CD4-positive, alpha-beta T cell treated with Interleukin-2 at 100 ng/mL for 4 hours (primary cell): ENCODE results near the gene WDR77.

Experiments used
- DNase-seq: peaks from one replicate; pipeline ENCODE4 v3.0.0-alpha.2; 2020; ENCODE audit warnings: low spot score

WDR77 gene

DNA sequence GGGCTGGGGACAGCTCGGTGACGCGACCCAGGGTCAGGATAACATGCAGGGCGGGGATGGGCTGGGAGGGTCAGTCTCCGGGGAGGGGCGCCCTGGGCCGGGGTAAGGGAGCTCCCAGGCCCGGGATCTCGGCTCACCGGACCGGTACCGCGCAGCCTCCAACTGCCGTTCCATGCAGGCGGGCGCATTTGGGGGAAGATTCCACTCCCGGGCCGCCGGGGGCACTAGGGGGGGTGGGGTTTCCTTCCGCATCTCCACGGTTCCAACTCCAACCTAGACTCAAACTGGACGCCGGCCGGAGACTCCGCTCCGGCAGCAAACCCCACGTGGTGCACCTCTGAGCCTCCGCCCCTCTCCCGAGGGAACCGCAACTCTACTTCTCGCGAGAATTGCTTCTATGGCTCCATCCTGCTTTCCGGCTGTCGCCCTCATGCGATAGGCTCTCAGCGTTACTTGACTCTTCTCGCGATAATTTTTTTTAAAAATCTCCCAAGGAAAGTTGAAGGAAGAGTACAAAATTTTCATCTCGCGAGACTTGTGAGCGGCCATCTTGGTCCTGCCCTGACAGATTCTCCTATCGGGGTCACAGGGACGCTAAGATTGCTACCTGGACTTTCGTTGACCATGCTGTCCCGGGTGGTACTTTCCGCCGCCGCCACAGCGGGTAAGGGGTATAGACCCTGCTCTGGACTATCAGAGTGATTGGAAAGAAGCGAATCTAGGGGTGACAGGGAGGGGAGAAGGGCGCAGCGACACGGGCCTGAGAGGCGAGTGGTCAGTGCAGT is at the start of gene WDR77, which contains the start of gene ATP5PB:
Gene WDR77, minus strand, starts transcription at position 339 of the 785 bp plus-strand sequence. Its CDS starts 87 bp downstream, at position 252.
Gene ATP5PB, plus strand, starts transcription at position 547 of the 785 bp plus-strand sequence. Its CDS starts 78 bp downstream, at position 625.
- DNase-seq: peak; percentile 97

DNA sequence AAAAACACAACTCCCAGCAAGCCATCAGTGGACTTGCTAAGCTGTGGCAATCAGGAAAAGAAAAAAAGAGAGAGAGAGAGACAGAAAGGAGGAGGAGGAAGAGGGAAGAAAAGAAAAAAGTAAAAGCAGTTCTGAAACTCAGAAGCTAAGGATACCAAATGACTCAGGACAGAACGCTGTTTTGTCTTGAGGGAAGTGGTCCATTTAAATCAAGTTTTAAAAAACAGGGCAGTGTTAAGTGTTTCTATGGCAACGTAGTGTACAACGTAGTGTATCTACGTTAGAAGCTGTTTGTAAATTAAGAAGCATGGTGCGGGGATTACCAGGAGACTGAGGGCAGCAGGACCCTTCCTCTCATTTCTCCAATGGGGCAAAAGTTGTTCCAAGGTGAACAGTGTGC is 48.5 kb upstream of the WDR77 start:
- DNase-seq: no peak

DNA sequence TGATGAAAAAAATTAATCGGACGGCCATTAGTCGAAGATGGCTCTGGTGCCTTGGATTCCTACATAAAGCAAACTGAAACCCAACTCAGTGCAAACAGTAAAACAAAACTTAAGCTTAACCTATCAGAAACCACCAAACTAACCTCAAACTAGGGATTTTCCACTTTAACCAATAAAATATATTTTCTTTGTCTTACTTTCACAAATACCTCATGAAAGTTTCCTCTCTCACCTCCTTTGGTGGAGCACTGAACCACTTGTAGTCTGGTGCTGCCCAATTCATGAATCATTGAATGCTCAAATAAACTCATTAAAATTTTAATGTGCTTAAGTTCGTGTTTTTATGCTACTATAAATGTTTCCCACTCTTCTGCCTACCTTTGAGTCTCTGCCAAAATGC is 47.3 kb upstream of the WDR77 start:
- DNase-seq: no peak

DNA sequence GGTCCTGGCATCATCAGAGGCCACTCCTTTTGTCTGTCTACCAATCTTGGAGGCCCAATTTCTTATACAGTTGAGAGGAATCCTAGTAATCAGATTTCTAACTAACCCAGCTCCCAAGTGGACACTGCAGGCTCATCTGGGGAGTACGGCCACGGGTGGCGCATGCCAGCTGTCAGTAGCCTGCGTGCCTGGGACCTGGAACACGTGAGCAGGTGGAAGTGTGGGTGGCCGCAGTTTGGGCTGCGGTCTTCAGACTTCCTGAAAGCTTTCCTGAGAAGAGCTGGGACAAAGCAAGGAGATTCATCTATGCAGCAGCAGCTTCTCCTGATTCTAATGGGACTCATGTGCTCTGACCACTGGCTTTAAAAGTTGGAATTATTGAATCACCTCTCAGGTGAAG is 42.0 kb upstream of the WDR77 start:
- DNase-seq: no peak

DNA sequence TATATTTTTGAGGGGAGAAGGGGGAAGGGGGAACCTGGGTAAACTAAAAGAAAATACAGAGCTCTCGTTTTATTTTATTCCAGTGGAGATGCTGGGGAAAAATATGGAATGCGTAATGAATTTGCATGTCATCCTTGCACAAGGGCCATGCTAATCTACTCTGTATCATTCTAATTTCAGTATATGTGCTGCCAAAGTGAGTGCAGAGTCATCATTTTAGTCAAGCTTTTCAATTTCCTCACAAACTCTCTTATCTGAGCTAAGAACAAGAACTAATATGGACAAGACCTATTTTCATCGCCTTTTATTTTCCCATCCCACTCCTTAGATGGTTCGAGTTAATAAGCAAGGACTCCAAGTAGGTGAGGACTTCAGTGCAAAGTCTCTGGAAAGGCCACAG is 41.2 kb upstream of the WDR77 start:
- DNase-seq: no peak

DNA sequence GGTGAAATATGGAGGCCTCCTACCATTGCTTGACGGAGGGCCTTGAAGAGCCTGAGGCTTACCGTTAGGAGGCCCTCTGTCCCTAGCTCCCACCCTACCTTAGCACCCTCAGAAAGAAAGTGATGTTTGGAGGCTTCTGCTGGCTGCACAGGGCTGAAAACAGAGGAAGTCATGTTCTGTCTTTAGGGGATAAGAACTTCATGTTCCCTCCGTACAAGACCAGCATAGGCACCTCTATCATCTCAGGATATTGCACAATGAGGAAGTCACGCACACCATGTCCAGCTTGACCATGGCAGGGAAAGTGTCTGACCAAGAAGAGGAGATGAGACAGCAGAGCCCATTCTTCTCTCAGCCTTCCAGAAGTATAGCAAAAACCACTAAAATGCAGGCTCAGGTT is 40.5 kb upstream of the WDR77 start:
- DNase-seq: no peak

DNA sequence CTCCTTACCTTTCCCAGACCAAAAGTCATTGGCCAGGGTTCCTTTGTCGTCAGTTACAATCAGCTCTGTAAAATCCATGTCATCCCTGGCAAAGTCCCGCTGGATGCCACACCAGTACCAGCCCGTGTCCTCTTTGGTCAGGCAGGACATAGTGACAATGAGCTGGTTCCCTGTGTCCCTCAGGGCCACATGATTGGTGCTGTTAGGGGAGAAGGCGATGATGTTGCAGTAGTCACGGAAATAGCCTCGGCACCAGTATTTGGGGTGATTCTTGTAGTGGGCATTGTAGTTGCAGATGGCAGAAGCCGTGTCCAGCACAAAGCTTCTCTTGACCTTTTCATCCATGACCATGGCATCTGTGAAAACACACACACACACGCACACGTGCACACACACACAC is 39.6 kb upstream of the WDR77 start:
- DNase-seq: no peak

DNA sequence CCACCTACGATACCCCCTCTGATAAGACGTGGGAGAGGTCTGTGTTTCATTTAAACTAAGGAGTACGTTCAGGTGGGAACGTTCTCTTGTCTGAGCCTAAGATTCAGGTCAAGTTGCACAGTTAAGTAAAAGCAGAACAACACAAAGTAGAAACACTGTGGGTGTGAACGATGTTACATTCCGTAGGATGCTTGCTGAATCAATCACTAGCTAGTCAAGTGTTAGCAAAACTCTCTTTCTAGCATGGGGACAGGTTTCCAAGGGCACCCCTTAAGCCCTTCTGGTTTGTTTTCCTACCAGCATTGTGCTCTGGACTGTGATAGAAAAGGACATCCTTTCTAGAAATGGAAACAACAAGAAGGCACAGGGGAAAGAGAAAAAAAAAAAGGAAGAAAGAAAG is 38.1 kb upstream of the WDR77 start:
- no peak for DNase-seq

DNA sequence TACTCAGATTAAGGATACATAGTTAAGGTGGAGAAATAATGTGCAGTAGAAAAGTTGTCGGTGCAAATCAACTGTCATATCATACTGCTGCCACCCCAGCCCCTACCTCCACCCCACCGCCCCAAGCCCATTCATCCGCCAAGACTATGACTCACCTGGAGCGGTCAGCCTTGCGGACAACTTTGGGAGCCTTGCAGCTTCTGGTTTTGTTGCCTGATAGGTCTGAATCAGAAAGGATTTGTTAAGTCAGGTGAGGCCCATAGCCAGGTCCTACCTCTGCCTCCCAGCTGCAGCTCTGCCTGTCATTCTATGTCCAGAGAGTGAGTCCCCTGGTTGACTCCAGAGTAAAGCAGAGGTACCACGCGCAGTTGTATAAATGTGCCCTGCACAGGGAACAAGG is 37.4 kb upstream of the WDR77 start:
- DNase-seq: no peak

DNA sequence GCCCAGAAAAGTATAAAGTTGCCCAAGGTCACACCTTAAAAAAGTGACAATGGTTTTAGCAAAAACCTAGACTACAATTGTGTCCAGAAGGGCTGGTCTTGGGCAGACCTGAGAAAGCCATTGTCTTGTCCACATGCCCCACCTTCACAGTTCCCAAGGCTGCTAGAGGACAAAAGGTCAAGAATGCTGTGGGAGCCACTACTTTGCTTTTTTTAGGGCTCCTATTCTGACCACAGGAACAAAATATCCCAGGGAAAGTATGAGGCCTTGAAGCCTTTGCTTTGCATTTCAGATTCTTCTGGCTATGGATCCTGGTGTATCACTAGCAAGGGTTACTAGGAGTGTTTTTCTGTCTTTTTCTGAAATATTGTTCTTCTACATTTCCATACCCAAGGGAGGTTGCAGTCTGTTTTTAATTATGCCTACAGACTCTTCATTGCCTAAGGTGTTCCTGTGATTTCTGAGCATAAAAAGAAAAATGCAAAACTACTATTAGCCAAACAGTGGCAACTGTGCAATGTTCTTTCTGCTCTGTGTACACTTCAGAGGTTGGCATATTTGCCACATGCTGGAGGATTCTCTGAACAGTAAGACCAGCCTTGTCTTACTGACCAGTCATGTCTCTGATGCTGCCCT is 35.5 kb upstream of the WDR77 start:
- no peak for DNase-seq

DNA sequence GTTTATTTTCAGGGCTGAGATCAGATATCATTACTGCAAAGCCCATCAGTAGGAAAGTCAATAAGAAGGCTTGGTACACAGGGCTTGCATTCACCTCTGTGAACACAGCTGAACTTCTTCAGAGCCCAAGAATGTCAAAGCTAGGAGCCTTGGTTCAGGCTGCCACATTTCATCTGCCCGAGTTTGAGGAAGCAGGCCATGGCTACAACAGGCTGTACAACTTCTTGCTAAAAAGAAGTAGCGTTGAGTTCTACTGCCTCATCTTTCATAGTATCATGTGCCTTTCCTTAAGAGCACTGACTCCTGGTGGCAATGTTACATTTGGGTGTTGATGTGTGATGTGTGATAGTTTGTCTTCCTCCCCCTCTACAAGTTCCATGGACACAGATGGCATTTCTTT is 34.8 kb upstream of the WDR77 start:
- no peak for DNase-seq

DNA sequence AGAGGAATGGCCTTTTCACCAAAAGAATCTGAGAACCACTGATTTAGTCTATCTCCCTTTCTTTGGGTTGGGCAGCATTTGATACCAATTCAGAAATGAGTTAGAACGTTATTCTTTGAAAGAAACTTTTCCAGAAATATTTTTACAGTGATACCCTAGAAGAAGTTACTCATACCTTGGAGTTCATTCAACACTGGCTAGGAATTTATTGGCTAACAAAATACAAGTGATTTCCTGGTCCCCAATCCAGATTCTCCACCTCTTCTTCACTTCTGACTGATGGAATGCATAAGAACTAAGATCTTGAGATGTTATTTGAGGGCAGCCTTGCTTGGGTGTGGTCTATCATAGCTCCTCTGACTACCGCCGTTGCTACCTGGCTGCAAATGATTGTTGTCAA is 34.1 kb upstream of the WDR77 start:
- no peak for DNase-seq

DNA sequence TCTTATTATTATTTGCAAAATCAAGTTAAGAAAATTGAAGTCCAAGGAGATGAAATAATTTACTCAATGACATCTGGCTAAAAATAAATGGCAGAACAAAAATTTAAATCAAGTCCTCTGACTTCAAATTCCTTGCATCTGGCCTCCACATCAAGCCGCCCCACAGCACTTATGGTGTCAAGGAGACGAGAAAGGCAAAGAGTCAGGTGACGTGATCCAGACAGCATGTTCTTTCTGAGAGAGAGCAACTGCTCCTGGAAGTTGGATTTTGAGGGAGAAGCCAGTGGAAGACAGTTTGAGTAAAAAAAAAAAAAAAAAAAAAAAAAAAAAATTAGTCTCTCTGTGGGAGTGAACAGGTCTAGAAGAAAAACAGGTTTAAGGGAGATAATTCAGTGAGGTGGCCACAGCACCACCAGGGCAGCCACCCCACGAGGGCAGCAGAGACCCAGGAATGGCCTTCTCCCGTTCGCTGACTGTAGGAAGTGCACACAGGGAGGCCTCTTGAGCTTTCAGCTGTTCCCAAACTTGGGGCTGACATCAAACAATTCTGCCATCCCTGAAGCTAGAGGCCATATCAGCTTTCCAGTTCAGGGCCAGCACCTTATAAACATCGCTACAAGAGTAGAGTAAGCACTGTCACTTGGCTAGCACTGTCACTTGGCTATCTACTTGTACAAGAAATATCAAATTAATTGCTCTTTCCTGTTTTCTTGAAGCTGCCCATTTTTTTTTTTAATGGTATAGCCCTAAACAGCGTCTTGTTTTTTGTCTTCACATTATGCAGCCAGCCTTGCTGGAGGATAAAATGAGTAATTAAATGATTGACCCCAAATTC is 32.5 kb upstream of the WDR77 start:
- peak; percentile 64 for DNase-seq

DNA sequence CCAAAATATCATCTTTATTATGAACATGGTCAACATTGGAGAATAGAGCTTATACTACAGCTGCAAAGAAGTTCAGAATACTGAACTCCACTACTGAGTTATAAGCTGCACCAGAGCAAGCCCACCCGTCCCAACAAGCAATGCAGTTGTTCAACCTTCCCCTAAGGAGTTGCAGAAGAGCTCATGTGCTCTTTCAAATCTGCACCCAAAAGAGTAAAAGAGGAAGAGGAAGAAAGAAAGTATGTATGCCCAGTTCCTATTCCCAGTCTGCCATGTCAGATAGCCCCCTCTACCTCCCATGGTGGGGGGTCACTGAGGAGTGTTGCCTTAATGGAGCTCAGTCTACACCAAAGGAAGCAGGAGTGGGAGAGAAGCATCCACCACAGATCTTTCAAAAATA is 31.6 kb upstream of the WDR77 start:
- no peak for DNase-seq

DNA sequence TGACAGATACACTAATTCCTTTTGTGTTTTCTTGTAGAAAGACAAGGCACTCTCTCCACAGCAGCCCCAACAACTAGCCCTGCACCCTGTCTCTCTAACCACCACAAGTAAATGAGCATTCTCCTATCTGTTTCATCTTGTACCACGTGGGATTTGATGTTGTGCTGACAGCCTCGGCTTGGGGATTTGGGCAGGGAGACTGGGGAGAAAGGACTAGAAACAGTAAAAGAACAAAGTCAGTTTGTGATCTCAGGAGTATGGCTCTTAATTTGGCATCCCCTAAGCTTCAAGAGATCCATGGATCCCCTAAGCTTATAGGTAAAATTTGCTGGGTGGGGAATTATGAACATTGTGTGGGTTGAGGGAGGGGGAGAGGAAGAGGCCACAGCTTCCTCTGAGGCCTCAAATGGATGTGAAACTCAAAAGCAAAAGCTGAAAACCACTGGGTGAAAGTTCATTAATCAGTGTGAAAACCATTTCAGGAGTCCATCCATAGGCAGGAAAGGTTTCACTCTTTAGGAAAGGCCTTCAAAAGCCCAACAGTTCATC is 27.8 kb upstream of the WDR77 start:
- DNase-seq: peak; percentile 53

DNA sequence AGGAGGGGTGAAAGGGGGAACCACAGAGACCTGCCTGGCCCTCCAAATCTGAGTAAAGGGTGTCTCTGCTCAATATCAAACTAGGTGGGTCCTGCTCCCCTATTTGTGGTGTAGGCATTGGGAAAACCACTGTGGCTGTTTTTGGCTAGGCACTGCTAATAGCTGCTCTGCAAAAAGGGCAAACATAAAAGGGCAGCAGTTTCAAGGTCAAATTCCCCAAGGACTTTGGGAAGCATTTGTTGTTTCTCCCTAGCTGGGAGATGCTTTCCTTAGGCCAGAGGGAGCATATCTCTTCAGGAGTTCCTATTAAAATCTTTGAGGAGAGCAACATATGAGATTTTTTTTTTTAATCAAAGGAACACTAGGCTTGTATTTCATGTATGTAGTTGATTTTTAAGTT is 27.2 kb upstream of the WDR77 start:
- DNase-seq: no peak

DNA sequence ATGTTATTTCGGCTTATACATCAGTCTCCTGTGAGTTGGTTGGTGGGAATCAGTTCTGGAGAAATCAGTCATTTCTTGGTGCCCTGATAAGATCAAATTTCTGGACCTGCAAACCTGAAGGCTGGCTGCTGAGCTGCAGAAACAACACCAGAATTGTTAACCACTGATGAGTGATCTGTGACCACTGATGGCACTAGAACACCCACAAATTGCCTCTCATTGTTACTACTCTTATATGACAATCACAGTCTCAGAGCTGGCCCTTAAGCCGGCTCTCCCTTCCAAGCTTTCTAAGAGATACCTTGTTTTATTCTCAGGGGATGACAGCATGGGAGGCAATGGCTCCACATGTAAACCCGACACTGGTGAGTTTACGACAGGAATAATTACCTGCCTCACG is 26.6 kb upstream of the WDR77 start:
- DNase-seq: peak; percentile 61

DNA sequence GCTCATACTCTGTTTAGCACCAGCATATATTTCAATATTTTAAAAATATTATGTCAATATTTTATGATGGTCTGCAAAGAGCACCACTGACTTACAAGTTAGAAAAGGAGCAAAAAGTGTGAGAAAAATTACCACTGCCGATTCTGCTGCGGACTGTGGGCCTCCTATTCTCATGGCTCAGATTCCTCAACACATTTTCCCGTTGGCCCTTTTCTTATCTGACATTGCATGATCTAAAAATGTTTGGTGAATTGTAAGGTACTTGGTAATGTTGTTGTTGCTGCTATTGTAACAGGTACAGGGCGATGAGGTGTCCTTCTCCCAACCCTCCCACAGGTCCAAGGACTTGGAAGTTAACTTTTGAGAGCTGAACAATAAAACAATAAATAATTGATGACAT is 25.5 kb upstream of the WDR77 start:
- no peak for DNase-seq

DNA sequence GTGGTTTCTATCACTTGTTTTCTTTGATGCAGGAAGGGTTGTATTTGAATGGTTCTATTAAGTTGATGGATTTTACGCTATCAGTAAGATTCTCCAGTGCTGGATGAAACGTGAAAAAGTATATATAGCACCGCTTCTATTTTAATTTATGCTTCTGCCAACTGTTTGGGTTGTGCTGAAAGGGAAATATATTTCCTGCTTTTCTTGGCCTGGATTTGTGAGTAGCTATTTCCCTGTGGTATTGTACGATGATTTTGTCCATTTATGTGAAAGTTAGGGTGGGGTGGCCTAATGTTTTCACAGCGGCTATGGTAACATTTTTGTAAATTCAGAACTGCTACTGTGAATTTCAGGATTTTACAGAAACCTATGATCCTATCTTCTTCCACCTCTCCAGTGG is 25.1 kb upstream of the WDR77 start:
- DNase-seq: no peak

DNA sequence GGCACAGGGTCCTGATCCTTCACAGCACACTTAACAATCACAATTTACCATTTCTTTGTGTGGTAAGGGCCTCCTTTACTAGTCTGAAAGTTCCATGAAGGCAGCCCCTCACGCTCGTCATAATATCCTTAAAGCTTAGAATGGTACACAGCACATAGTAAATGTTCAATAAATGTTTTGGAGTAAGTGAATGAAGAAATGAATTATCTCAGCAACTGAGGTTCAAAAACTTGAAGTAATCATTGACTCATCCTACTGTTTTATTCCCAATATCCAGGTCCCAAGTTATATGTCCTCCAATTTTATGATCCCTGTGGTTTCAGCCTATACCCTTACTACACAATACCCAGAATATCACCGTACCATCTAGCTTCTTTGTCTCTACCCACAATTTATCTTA is 22.5 kb upstream of the WDR77 start:
- no peak for DNase-seq

DNA sequence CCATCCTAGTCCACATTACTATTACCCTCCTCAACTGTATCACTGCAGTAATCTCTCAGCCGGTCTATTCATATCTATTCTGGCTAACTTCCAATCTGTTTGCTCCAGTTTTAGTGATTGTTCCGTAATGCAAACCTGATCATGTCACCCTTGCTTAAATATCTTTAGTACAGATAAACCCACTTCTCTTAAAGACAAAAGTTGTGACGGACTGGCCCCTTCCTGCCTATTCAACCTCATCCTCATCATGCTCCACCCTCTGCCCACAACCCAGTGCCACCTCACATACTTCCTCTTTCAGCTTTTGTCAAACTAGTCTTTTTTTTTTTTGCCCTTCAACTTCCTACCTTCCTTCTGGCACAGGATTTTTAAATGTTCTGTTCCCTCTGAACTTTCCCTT is 22.0 kb upstream of the WDR77 start:
- DNase-seq: peak; percentile 81

DNA sequence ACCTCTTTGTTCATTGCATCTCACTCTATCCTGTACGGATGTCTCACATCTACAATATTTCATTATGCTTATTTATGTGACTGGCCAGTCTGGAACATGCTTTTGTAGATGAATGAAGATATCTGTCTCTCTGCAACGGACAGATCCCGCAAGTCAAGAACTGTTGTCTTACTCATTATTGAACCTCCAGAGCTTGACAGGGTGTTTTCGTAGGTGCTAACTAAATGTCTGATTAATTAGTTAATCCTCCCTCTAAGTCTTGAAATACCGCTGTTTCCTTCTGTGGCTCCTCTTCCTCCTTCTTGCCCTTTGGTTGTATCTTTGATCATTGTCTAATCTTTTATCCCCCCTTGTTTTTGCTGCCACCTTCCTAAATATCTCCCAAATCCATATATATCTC is 21.5 kb upstream of the WDR77 start:
- no peak for DNase-seq

DNA sequence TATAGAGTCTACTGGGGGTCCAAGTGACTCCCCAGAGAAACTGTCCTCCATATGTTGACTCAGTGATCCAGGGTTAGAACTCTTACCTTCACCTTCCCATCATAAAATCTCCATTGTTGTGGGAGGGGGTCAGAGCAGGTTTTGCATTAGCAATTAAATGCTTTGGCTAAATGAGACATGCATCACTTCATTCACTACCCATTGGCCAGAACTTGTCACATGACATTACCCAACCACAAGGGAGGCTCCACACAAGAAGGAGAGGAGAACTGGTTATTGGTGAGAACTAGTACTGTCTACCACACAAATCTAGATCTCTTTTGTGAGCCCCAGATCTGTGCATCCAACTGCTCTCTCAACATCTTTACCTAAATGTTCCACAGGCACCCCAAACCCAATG is 20.5 kb upstream of the WDR77 start:
- DNase-seq: no peak
